Medulla oblongata (tissue), 1 donor: ENCODE measurements around the gene ADAMTS19.

Experiments used
- DNase-seq: peaks from one replicate; pipeline ENCODE4 v3.0.0-alpha.2; 2015; ENCODE audit errors: extremely low spot score

Gene ADAMTS19

GRCh38 chr5:129679671-129680070, 219.6 kb downstream of the ADAMTS19 start:
- no peak for DNase-seq

GRCh38 chr5:129687941-129688340, 227.8 kb downstream of the ADAMTS19 start:
- DNase-seq, result no peak

GRCh38 chr5:129689045-129689444, 228.9 kb downstream of the ADAMTS19 start:
- no peak for DNase-seq

DNA sequence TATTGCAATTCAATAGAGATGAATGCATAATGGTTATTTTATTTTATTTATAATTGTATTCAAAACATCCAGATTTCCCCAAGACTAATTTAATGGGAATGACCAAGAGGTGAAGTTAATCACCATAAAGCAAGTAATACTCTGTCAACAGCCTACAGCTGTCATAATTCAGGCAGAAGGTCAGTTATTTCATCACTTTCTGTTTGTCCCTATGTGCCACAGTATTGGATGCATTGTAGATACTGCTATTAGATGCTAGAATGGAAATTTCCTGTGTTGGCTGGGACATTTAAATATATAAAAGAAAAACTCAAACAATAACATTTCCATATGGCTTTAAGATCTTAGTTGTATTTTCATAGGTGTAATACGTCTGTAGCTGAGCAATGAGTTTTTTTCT, 231.1 kb downstream of the ADAMTS19 start:
- no peak for DNase-seq

GRCh38 chr5:129696636-129697035, 236.5 kb downstream of the ADAMTS19 start:
- DNase-seq, result no peak

DNA sequence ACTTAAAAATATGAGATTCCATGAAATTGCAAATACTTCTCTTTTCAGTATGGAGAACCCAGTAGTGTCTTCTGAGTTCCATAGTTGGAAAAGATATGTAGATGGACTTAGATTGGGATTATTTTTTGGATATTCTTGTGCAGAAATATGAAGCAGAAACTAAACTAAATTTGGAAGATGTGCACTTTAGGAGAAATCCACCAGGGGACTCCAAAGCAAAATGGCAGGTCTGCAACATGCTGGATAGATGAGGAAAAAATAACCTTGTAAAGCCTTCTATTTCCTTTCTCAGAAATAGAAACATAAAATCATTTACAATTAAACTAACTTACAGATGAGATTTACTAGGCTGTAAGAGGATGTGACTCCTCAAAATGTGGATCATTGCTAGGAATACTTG, 238.6 kb downstream of the ADAMTS19 start:
- no peak for DNase-seq

GRCh38 chr5:129716235-129716634, 256.1 kb downstream of the ADAMTS19 start:
- no peak for DNase-seq

GRCh38 chr5:129716651-129717050, 256.6 kb downstream of the ADAMTS19 start:
- DNase-seq, result no peak

DNA sequence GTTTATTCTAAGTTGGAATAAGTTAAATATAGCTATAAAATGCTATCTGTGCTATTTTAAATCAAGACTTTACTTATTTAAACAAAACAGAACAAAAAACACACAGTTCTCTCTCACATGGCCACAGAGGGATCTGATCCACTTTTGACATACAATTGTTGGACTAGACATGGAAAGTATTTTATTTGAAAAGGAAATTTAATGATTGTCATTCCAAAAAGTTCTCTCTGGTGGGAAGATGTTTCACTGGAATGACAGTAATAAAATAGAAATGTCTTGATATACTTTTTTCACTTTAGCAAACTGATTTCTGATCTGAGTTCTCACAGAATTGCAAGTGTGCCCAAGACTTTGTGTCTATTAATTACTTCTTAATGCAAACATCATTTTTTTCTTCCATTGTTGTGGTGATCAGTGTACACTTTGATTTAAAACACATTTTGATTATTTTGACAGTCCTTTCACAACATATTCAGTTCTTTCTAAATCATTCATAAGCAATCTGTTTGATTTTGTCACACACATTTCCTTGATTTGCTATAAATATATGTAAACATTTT, 257.7 kb downstream of the ADAMTS19 start:
- no peak for DNase-seq

DNA sequence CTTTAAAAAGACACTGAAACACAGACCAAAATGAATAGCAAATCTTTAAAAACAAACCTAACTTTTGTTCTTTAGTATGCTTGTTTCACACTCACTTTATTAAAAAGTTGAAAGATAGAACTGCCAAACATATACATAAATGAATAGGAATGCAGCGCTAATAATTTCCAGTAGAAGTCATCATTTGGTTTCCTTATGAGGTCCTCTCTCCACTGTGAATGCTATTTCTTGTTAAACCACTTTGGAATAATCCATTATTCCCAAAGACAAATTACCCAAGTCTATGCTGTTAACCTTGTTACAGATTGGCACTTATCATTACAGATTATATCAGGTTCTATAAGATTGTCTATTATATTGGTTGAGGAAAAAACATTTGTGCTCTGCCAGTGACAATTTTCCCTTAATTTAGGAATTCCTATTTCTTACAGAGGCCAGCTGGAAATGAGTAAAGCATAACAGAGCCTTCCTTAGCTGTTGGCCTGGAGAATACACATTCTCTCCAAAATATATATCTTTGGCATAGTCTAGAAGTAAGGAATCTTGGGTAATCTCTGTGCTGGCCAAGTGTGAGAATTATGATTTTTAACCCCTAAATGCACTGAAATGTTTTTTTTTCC, 258.5 kb downstream of the ADAMTS19 start:
- DNase-seq, result no peak

- no peak for DNase-seq
Measured at GRCh38 chr5:129724222-129724621, 264.1 kb downstream of the ADAMTS19 start.

- no peak for DNase-seq
Measured at GRCh38 chr5:129724647-129725046, 264.5 kb downstream of the ADAMTS19 start.

DNA sequence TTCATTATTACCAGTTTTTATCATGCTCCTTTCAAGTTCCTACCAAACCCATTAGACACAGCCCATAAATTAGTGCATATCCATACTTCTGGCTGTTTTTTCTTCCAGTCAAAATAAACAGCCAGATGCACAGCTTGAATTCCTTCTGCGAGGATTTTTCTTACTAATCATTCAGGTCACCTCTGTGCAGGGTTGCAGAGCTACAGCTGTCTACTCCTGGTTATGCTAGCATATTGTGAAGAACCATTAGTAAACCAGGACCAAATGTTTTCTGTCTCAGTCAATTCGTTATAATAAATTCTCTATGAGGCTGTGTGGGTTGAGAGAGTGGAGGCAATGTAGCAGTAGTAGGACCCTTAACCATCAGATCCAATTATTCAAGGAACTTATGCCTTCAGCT, 279.7 kb downstream of the ADAMTS19 start:
- DNase-seq, result no peak

DNA sequence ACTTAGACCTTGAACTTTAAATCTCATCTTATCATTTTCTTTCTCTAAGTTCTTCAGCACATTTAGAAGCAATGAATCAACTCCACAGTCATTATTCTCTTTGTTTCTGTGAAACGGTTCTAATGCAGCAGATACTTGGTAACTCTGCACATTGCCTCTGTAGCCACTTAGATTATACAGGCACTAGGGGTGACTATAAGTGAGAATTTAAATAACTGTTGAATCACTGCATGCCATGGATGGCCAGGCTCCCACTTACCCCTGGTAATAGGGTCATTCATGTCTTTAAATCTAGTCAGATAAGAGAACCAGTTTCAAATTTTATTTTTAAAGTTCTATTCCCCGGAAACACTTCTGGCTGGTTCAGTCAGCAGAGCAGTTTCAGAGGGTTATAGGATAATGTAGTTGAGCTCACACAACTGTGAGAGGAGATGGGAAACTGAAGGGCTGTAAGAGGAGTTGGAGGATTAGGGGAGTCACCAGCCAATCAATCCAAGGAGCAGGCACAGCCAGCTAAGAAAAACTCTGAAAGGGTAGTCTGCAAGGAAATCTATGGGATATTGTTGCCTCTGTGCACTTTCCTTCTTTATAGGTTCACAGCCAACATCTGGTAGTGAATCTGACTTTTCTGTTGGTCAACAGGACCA, 283.6 kb downstream of the ADAMTS19 start:
- no peak for DNase-seq

DNA sequence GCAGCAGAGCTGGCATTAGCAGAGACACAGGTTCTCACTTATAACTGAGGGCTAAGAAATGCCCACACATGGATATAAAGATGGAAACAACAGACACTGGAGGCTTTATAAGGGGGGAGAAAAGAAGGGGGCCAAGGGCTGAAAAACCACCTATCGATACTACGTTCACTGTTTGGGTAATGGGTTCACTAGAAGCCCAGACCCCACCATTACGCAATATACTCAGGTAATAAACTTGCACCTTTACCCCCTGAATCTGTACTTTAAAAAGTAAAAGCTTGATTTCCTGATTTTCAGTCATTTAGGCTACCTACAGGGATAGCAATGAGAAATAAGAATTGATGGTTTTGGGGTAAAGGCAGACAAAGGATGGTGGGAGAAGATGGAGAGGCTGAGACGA, 285.9 kb downstream of the ADAMTS19 start:
- no peak for DNase-seq

GRCh38 chr5:129746876-129747275, 286.8 kb downstream of the ADAMTS19 start:
- no peak for DNase-seq

DNA sequence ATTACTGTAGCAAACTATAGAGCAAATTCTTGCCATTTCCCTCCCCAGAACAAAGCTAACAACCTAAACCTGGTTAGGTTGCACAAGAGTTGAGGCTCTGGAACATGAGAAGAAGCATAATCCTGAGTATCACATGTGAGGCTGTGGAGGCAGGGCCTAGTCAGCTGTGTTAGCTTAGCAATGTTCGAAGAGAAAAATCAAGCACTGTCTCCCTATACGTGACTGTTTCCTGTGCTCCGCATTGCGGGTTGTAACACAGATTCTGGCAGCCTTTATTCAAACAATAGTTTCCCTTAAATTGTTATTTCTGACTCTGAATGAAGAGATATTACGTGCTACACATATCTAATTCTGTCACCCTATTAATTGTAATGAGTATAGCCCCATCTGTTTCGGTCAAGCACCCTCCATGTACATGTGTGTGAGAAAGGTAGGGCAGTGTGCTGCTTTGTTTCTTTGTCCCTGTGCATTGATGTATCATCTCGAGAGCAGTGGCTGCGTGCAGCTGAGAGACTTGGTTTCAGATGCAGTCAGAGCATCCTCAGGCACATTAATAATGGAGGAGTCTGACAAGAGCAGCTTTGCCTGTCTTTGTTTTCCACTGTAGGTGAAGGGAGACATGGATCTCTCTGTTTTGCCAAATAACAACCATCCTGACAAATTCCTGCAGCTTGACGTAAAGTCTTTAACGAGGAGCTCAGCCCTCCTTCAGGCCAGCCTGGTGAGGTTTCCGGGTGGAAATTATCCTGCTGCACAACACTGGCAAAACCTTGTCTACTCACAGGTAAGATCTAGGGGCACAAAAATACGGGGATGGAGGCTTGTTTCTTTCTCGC, 287.7 kb downstream of the ADAMTS19 start, which contains the start of gene MINAR2:
Gene MINAR2 (plus strand): TSS at position 523 of the 836 bp plus-strand sequence. CDS start 97 bp downstream, at position 620.
- no peak for DNase-seq

DNA sequence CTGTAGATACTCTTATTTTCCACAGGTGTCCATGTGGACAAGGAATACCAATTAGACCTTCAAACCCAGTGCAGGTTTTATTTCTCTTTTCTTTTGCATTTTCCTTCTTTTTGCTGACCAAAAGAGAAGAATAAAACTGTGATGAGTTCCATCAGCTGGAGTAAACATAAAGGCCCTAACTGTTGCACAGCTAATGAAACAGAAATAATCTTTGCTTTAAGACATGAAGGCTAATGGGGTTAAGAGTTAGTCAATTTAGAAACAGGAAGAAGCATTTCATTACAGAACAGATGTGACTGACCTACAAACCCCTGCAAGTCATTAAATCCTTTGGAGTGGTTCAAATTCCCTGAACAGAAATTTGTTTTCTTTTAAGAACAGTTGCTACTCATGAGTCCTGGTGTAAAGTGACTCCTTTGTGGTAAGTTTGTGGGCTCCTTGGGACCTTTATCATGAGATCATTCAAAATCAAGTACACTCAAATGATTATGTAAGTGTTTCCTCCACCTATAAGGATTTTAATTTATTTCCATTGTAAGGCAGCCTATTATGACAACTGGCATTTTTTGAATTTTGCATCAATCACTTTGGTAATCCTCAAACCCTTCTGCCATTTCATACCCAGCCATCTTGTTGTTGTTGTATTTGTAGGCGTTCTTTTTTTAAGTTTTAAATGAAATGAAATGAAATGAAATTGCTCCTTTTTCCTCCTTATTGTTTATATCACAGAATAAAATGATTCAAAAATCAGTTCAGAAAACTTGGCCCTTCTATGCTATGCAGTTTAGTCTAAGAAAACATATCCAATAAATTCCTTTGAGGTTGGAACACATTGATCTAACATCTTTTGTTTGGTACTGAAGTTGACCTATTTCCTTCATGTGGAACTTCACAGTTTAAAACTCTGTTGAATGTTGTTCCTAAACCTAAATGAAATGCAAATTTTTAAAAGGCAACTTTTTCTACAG, 289.1 kb downstream of the ADAMTS19 start:
- DNase-seq, result no peak

- DNase-seq, result no peak
Measured at GRCh38 chr5:129760636-129761325, 300.7 kb downstream of the ADAMTS19 start.

GRCh38 chr5:129763651-129764050, 303.6 kb downstream of the ADAMTS19 start:
- DNase-seq, result no peak

GRCh38 chr5:129766798-129767197, 306.7 kb downstream of the ADAMTS19 start:
- DNase-seq, result no peak
